Epithelial cell of proximal tubule (primary cell): ENCODE results near the gene HPCAL1. TPM values are rescaled to one million over a fixed set of nuclear protein-coding genes. Genes with fewer than 3 reads are reported as not detected.
"Not testable (repeated sequence)": the region's sequence is repeated elsewhere in the genome, so short reads cannot be mapped to it uniquely, and the experiment has no call there.

Source experiments
- DNase-seq: peaks from one replicate; pipeline ENCODE4 v3.0.0-alpha.2; 2011; ENCODE audit warnings: low read depth
- H3K4me3 ChIP-seq: 2 replicates; pipeline ENCODE4 v1.5.1; 2011; ENCODE audit warnings: low read depth, mild to moderate bottlenecking, low read length
- total RNA-seq: library from RNA; depleted of rRNA; stranded (reverse); fragments of >200 nt; gene quantifications from 2 replicates; pipeline ENCODE4 v1.2.3, GENCODE V29; 2015
- TF ChIP-seq, protein P1 (sequence below): conservative IDR thresholded peaks from 2 replicates; pipeline ENCODE4 v1.5.1; 2012; ENCODE audit warnings: low read depth, mild to moderate bottlenecking, low read length

The HPCAL1 gene
- total RNA-seq, 1 donor from 2014 or later = 72.3 TPM

GRCh38 chr2:10439185-10439879 is 136.6 kb downstream of the HPCAL1 start:
- TF ChIP-seq, protein P1, sequence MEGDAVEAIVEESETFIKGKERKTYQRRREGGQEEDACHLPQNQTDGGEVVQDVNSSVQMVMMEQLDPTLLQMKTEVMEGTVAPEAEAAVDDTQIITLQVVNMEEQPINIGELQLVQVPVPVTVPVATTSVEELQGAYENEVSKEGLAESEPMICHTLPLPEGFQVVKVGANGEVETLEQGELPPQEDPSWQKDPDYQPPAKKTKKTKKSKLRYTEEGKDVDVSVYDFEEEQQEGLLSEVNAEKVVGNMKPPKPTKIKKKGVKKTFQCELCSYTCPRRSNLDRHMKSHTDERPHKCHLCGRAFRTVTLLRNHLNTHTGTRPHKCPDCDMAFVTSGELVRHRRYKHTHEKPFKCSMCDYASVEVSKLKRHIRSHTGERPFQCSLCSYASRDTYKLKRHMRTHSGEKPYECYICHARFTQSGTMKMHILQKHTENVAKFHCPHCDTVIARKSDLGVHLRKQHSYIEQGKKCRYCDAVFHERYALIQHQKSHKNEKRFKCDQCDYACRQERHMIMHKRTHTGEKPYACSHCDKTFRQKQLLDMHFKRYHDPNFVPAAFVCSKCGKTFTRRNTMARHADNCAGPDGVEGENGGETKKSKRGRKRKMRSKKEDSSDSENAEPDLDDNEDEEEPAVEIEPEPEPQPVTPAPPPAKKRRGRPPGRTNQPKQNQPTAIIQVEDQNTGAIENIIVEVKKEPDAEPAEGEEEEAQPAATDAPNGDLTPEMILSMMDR = no peak
- H3K4me3 ChIP-seq = no peak overlapping the region
- no peak for DNase-seq

DNA sequence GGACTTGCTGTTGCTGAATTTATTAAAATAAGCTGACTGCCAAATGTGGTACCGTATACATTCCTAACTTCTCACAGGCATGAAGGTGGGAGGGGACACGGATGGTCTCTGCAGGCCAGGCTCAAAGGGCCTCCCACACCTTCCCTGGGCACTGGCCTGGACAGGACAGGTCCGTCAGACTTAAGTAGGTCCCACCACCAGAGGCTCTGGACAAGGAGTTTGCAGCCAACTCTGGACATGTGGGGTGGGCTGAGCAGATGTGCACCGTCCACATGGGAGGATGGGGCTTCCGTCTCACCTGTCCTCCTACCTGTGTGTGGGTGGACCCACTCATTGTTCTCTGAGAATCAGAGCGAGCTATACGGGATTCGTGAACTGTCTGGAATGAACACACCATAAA is 137.3 kb downstream of the HPCAL1 start:
- DNase-seq = no peak
- TF ChIP-seq, protein P1 = no peak
- H3K4me3 ChIP-seq = no peak overlapping the region

DNA sequence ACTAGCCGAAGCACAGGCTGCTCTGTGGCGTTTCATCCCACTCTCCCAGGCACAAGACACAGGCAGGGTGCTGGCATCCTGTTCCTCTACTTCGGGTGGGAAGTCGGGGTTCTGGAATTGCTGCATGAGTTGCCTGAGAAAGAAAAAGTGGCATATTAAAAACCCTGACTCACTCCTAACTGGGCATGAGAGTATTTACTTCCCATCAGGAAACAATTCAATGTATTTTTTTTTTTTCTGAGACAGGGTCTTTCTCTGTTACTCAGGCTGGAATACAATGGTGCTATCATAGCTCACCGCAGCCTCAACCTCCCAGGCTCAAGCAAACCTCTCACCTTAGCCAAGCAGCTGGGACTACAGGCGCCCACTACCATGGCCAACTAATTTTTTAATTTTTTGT is 138.0 kb downstream of the HPCAL1 start:
- no peak overlapping the region for H3K4me3 ChIP-seq
- TF ChIP-seq, protein P1 = no peak
- no peak for DNase-seq

GRCh38 chr2:10441948-10442347 is 139.2 kb downstream of the HPCAL1 start:
- TF ChIP-seq, protein P1 = no peak
- no peak overlapping the region for H3K4me3 ChIP-seq
- DNase-seq = no peak

- H3K4me3 ChIP-seq, DNase-seq: not testable (repeated sequence)
Measured at GRCh38 chr2:10442469-10443126, 139.9 kb downstream of the HPCAL1 start.

GRCh38 chr2:10444463-10444862 is 141.8 kb downstream of the HPCAL1 start:
- TF ChIP-seq, protein P1 = no peak
- H3K4me3 ChIP-seq = no peak overlapping the region
- no peak for DNase-seq

DNA sequence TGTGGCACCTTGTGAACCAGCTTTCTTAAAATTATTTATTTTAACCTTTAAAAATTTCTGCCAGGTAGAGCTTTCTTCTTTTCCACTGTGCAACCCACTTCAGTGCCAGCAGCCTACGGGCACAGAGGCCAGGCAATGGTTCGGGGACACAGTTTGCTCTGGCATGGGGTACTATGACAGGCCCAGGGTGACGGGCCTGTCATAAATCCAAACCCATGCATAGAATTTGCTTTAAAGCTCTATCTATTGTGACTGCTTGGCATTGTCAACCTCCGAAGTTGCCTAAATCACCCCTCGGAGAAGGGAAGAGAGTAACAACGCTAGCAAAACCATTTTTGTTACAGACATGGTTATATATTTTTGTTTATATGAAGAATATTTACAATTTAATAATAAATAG is 143.9 kb downstream of the HPCAL1 start:
- H3K4me3 ChIP-seq = peak overlapping the region; percentile 63
- TF ChIP-seq, protein P1 = no peak
- DNase-seq = no peak
